HG02642 (cell line): ENCODE measurements around the gene COIL.

ENCODE experiments used
- ATAC-seq: cut with Tn5 transposase; IDR thresholded peaks from one replicate; pipeline ENCODE4 v1.9.1; 2021; ENCODE audit warnings: mild to moderate bottlenecking; ENCODE audit not compliant: unreplicated experiment, poor library complexity

Gene COIL

DNA sequence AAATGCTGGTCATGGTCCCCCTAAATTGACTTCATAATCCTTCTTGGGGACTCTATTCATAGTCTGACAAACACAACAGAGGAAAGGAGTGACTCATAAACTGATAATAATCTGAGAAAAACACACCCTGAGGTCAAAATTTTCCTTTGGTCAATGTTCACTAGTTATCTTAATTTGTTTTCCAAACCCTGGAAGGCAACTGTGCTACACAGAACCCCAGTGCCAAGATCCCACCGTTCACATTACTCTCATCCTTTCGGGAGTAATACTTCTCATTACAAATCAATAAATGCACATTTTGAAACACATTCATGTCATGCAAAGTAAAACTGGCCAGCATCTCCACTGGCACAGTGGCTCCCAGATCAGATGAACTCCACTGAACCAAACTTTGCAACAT is 23.2 kb downstream of the COIL start:
- no peak for ATAC-seq

DNA sequence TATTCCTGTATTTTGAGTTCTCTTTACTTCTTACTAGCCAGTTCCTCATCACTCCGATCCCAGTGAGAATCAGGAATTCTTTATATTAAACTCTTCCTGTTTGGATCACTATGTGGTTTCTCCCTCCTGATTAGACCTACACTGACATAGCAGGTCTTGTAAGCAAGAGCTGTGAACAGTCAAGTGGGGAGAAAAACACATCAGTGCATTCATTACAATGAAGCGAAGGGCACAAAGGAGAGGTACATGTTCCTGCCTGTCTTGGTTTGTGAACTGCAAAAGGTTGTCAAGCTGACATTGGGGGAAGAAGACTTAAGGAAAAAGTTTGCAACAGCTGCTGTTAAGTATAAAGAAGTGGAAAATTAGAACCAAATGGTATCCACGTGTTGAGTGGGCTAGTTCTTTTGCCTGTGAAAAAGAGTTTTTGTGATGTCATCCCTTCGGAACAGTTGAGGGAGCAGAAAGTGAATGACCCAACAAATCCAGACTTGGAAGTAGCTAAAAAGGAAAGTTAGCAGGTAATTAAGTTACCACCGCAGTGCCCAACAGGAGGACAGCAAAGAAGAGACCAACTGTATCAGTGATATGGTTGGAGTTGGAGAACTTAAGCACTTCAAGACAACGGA is 24.0 kb downstream of the COIL start:
- ATAC-seq, result no peak

DNA sequence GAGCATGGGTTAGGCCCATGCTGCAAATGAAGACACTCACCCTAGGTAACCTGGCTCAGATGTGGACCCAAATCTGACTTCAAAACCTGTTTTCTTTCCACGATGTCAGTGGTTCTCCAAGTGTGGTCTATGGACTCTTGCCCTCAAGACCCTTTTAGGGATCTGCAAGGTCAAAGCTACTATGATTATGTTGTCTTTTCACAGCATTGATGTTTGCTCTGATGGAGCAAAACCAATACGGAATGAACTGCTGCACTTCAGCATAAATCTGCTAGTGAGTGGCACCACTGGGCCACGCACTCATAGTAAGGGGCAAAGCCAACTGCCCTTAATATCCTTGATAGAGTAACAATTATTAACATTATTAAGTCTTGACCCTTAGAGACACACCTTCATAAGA is 25.4 kb downstream of the COIL start:
- ATAC-seq, result no peak

DNA sequence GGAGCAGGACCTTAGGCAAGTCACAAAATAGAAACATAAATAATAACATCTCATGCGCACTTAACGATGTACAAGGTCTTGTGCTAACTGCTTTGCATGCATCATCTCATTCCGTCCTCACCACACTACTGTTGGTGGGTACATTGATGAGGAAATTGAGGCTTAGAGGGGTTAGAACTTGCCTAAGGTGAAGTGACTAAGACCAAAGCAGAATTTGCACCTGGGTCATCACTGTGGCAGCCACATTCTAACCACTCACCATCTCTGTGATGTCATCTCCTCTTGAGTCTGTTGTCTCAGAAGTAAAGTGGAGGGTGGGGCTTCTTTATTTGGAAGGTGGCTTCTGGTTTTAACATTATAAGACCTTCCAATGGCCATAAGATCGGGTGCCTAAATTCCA is 26.6 kb downstream of the COIL start:
- no peak for ATAC-seq

DNA sequence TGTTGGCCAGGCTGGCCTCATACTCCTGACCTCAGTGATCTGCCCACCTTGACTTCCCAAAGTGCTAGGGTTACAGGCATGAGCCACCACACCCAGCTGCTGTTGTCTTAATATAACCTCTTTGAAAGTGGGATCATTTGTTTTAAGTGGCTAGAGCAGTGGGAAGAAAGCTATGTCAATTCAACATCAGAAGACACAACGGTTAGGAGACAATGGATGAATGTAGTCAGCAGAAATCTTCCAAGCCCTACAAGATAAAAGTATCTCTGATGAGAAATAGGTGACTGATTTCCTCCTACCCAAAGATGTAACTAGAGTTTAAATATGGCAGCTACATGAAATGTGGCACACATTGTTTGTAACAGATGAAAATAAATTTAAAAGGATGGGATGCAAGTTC is 27.0 kb downstream of the COIL start:
- no peak for ATAC-seq

DNA sequence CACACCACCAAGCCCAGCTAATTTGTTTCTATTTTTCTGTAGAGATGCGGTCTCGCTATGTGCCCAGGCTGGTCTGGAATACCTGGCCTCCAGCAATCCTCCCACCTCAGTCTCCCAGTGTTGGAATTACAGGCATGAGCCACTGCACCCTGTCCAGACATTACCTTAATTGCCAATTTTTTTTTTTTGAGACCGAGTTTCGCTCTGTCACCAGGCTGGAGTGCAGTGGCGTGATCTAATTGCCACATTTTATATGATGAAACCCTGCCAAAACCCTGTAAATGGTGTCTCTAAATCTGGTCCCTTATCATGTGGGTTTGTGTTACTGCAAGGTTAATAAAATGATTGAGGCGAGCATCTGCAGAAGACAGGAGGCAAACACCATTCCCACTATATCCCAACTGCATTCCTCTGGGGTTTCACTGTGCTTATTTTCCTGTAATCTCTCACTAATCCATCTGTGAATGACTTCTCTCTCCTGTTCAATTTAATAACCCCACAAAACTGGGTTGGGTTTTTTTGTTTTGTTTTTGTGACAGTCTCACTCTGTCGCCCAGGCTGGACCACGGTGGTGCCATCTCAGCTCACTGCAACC is 27.6 kb downstream of the COIL start:
- ATAC-seq, result no peak

DNA sequence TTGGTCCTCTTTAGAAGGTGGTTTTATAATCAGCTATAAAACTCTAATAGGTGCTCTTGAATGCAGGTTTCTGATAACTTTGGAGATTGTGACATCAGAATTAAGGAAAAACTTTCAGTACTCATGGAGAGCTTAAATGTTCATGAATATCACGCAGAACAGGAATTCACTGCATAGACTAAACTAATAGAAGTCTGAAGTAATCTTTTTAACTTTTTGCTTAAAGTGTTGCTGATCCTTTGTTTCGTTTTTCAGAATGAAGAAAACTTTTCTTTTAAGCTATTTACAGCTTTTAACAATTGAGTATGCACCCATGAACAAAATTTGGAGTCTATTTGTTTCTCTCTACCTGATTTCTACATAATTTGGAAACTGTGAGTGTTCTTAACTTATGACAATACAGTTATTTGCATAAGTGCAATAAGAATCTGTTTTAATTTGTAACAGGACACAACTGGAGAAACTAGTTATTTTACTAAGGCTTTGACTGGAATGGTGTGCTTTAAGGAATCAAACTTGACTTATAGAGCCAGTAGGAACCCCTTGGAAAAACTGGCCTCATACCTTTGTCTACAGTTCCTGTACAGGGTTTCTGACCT is 30.0 kb downstream of the COIL start:
- ATAC-seq, result no peak

DNA sequence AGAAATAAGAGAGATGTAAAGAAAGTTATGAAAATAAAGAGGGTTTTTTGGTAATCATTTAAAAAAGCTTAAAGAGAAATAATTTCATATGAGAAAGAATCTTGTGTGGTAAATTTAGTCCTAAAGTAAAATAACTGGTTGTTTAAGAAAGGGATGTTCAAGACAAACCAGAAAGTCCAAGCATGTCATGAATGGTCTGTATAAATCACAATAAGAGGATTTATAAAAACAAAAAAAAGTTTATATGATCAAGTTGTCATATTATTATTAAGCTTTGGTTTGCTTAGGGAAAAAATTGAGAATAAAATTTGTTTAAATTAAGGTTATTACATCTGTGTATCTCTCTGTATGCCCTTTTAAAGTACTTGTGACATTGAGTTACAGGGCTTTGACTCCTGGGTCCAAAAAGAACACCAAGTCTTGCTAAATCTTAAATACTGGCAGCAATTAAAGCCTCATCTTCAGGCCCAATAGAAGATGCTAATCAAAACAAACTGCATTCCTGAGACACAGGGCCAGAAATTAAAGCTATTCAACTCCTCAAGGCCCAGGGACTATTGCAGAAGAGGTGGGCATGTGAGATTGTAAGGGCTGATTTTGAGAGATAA is 31.4 kb downstream of the COIL start:
- ATAC-seq, result no peak

DNA sequence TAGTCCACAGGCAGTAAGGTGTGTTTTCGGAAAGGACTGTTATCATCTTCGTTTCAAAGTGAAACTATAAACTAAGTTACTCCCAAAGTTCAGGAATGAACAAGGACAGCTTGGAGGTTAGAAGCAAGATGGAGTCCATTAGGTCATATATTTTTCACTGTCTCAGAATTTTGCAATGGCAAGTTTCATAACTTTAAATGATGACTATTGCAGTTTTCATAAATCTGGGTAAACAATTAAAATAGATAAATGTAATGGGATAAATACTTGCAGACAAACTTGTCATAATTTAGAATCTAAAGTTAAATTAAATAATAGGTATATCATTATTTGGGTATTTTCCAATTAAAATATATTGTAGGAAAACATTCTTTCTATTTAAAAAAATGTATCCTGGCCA is 32.3 kb downstream of the COIL start:
- no peak for ATAC-seq

DNA sequence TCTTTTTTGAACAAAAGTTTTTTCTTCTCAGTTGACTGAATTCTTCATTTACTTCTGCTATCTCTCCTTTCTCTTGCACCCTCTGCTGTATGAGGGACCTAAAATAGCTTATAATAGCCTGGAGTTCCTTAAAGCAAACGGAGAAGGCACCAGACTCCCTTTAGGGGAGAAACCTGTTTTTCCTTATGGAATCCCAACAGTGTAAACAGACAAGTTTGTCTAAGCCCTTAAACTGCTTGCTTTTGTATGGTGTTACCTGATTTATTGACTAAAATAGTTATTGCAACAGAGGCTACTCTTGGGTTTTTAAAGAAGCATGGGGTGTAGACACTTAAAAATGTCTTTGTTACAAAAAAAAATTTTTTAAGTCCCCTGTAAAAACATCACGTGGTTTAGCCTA is 34.1 kb downstream of the COIL start:
- no peak for ATAC-seq

DNA sequence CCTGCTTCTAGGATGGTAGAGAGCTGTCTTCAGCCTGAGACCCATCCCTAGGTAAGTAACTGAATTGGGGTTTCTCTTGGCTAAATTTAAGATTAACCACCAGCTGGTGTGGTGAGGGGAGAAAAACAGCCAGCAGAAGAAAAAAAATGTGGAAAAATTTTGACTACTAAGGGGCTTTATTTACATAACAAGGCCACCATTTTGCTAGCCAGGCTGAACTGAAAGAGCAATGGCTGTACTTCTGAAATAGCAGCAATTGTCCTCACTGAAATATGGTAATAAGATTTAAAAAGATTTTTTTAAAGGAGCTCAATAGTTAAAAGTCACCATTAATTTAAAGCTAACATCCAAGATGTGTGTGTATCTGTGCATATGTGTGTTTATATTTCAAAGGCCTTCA is 34.6 kb downstream of the COIL start:
- no peak for ATAC-seq

DNA sequence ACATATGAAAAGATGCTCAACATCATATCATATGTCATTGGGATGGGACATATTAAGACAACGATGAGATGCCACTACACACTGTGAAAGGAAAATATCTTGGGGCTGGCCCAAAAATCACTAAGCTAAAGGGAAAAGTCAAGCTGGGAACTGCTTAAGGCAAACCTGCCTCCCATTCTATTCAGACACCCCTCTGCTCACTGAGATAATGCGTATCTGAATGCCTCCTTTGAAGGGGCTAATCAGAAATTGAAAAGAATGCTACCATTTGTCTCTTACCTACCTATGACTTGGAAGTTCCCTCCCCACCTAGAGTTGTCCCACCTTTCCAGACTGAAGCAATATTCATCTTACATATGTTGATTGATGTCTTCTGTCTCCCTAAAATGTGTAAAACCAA is 35.8 kb downstream of the COIL start:
- no peak for ATAC-seq

DNA sequence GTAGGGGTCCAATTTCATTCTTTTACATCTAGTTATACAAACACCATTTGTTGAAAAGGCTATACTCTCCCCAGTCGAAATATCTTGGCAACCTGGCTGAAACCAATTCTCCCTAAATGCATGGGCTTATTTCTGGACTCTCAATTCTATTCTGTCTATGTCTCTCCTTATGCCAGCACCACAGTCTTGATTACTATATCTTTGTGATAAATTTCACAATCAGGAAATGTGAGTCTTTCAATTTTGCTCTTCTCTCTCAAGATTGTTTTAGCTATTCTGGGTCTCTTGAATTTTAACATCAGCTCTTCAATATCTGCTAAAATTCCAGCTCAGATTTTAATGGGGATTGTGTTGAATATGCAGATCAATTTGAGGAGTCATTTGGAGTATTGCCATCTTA is 41.1 kb downstream of the COIL start:
- no peak for ATAC-seq

DNA sequence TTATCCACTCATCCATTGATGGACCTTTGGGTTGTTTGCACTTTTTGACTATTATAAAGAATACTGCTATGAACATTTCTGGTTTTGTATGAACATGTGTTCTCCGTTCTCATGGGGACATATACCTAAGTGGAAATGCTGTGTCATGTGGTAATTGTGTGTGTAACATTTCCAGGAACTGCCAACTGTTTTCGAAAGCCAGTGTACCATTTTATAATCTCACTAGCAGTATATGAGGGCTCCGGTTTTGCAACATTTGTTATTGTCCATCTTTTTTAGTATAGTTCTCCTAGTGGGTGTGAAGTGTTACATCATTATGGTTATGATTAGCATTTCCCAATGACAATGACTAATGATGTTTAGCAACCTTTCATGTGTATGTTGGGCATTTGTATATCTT is 41.9 kb downstream of the COIL start:
- no peak for ATAC-seq

DNA sequence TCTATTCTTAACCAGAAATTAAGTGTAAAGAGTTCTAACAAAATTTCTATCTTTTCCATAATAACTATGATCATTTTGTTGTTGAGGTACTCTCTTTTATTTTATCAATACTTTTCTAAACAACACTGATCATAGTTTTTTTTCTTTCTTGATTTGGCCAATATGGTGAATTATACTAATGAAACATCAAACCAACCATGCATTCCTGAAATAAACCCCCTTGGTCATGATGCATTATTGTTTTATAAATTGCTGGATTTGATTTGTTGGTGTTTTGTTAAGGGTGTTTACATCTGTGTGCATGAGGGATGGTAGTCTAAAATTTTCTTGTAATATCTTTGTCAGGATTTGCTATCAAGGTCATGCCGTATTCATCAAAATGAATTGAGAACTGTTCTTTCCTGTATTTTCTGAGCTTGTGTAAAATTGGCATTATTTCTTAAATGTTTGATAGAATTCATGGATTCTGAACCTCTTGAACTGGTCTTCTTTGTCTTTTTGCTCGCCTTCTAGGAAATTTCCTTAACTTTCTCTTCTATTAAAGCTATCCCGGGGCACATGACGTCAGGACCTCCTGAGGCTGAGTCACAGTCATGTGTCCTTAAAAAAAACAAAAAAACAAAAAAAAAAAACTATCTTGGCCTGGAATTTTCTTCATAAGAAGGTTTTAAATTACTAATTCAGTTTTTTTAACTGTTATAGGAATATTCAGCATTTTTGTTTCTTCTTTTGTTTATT is 43.1 kb downstream of the COIL start:
- no peak for ATAC-seq

DNA sequence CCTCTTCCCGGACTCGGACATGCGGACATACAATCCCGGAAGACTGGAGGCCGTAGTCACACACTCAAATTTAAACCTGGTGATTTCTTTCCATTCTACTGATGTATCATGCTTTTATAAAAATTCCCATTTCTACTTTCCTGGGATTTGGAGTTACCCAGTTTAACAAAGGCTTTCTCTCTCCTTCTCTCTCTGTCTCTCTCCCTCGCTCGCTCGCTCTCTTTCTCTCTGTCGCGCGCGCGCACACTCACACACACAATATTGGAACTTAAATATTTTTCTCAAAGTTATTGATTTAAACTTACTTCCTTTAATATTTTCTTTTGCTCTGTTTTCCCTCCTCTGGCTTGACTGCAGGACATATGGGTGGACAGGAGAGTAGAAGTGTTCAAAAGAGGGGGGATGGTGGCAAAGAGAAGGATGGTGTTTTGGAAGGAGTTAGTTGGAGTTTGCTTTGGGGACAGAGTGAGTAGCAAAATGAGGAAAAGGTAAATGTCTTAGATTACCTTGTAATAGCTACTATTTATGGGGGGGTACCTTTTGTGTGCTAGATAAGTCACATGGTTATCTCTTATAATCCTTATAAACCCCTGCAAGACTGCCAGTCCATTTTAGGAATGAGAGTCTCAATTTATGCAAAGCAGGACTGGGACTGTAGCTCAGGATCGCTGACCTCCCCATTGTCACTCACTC is 46.1 kb downstream of the COIL start:
- no peak for ATAC-seq

DNA sequence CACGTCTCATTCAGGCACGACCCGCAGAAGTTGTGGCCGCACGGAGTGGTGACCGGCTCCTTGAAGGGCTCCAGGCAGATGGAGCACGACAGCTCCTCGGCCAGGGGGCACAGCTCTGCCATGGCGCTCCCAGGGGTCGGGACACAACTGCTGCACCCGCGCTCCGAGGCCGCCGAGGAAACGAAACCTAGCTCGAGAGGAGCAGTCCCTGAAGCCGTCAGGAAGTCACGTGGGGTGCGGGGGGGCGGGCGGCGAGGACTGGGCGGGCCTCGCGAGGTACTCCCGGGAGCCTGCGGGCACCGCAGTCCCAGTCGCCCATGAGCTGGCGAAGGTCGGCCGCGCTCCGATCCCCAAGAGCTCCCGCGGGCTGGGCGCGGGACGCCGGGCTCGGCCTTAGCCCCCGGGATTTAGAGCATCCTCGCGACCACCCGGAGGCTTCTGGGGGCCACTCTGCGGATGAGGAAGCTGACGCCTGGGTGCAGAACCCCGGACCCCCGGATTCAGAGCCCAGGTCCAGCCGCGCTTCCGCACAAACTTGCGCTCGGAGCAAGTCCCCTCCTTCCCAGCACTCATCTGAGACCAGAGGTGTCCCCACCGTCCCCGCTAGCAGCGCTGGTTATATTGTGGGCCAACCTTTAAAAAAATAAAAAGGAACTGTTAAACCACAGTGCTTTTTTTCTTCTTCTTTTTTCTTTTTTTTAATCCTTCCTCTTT is 46.8 kb downstream of the COIL start, which contains the start of gene TRIM25:
TRIM25 (minus strand) TSS at position 183 of the 714 bp plus-strand sequence; CDS start at position 122, 61 bp downstream.
- ATAC-seq, result peak; percentile 73

DNA sequence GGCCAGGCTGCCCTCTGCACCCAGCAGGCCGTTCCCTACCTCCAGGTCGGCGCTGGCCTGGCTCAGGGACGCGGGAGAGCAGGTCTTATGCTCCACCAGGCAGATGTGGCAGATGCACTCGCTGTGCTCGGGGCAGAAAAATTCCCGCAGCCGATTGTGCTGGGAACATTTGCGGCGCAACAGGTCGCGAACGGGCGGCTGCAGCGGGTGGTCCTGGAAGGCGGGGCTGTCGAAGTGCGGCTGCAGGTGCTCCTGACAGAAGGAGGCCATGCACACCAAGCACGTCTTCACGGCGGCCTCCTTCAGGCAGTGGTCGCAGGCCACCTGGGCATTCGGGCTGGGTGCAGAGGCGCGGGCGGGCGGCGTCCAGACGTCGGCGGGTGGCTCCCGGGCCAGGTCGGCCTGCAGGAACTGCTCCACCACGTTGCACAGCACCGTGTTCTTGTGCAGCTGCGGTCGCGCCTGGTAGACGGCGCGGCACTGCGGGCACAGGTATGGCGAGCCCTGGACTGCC is 47.4 kb downstream of the COIL start:
- peak; percentile 48 for ATAC-seq

DNA sequence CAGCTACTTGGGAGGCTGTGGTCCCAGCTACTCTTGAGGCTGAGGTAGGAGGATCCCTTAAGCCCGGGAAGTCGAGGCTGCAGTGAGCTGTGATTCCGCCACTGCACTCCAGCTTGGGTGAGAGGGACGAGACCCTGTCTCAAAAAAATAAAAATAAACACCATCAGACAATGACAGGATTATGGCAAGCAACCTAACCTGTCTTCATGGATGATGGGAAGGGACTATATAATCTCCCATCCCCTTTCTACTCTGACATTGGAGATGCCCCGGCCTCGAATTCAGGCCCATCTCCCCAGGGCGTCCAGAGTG is 47.9 kb downstream of the COIL start:
- ATAC-seq, result no peak
